Amygdala (tissue), 56 donors: Measurements from ENCODE around the gene RNU1-2.
"Not testable (repeated sequence)": the region's sequence is repeated elsewhere in the genome, so short reads cannot be mapped to it uniquely, and the experiment has no call there.

Experiments
- DNase-seq, 56 donors: peaks; one replicate each; lab custom pipeline; 2025; lab: John Stamatoyannopoulos, UW

The RNU1-2 gene

DNA sequence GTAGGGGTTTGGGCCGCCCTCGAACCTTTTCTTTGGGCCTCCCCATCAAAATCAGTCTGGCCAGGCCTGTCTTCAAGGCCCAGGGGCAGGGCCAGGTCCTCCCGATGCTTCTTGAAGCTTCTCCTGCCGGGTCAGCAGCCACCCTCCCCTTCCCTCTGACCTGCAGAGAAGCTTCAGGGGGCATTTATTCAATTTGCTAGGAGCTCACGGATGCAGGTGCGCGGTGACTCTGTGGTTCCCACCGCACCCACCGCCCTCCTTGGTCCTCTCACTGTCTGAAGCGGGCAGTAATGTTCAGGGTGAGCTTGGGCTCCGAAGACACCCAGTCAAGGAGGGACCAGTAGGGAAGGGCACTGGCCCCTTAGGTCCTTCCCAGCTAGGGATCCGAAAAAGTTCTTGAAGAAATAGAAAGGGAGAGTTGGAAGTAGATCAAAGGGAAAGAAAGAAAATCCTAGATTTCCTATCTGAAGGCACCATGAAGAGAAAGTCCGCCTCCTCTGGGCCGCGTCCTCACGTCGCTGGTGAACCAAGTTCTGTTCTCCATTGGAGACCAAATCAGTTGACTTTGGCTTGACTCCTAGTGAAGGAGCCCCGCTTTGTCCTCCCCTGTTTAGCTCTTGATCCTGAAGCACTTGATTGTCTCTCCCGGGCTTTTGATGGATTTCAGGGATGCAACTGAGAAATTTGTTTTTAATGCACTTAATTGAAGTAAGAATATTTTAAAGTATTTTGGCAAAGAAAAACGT lies 8.7 kb upstream of the RNU1-2 start:
- DNase-seq: no peak

DNA sequence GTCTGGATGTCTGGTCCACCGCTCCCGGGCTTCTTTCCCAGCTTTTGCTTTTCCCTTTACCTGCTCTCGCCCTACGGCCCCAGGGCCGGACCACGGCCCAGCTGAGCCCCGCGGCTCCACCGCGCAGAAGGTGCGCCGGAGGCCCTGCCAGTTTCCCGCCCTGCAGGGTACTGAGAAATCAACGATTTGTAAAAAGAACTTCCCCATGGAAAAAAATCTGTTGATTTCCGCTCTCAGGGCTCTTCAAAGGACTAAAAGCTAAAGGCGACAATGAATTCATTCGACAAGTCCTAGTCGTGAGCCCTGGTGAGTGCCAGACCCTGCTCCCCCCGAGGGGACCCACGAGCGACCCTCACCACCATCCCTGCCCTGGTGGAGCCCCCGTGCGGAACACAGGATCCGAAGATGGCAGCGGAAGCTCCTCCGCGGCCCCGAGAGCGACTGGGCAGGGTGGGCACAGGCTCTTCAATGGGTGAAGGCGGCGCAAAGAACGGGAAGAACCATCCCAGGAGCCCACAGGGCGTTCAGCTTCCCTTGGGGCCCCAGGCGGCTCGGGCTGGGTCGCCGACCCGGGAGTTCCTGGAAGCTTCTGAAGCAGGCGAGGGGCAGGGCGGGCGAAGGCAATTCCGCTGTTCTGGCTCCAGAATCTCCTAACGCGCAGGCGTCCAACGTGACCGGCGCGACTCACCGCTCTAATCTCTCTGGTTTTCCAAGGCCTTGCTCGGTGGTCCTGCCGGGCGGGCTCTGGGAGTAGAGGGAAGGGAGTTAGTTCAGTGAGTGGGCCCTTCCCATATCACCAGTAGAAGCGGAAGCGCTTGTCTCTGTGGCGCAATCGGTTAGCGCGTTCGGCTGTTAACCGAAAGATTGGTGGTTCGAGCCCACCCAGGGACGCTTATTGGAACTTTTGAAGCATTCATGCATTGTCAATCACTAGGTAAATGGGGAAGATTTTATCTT lies 6.6 kb upstream of the RNU1-2 start:
- peak in 52 of 56 donors; percentile 33 to 92 (median 70) for DNase-seq

GRCh38 chr1:16890539-16891021 lies 5.2 kb upstream of the RNU1-2 start:
- DNase-seq: not testable (repeated sequence)

DNA sequence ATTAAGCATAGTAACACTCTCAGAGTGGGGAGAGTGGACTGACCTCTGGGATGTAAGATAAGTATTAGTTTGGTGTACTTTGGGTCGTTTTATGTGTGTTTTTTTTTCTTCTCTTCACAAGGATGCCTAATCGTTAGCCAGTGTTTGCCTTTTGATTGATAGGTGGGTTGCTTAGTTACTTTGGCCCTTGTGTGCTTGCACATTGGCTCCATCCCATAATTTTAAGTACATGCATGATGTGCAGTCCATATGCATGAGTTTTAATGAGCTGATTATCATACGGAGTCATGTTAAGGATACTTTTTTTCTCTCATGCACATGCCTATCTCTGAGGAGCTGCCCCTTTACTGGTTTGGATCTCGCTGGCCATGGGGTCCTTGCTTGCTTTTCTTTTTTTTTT lies 4.7 kb upstream of the RNU1-2 start:
- DNase-seq: not testable (repeated sequence)

GRCh38 chr1:16892978-16893525 lies 2.7 kb upstream of the RNU1-2 start:
- not testable (repeated sequence) for DNase-seq

GRCh38 chr1:16893796-16894195 lies 2.0 kb upstream of the RNU1-2 start:
- not testable (repeated sequence) for DNase-seq

DNA sequence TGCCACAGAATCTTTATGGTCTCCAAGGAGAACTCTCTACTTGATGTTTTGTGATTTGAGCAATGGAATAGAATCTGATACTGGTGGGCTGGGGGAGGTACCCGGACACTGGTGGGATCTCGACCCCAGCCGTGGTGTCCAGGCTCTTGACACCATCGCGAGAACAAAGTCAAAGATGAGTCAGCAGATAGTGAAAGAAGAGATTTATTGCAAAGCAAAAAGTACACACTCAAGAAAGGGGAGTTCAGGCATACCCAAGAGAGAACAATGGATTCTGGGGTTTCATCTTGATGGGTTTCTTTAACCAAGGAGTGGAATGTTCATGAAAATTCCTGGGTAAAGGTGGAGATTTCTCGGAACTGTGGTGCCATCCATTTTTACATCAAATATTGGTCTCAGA lies 1.4 kb upstream of the RNU1-2 start:
- DNase-seq: not testable (repeated sequence)

GRCh38 chr1:16895233-16895597 lies 565 bp upstream of the RNU1-2 start:
- DNase-seq: not testable (repeated sequence)

- peak in 16 of 56 donors; percentile 26 to 63 (median 47) for DNase-seq
These were observed 706 bp downstream of the RNU1-2 start for GRCh38 chr1:16896316-16897055.

DNA sequence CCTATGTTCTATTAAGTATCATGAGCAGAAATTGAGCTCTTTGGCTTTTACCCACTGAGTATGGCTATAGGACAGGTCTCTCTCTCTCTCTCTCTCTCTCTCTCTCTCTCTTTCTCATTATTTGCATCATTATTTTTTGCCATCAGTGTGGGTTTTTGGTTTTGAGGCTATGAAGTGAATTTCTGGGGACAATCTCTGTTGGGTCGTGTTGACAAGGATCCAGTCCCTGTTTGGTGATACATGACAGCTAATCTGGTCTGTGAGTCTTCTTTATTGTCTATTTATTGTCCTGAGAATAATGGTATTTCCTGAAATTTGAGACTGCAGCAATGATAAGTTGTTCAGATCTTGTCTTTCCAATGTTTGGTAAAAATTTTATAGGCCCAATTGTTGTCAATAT lies 1.9 kb downstream of the RNU1-2 start:
- not testable (repeated sequence) for DNase-seq

- DNase-seq: not testable (repeated sequence)
These were observed 2.5 kb downstream of the RNU1-2 start for GRCh38 chr1:16898298-16898697.

GRCh38 chr1:16899020-16899419 lies 3.2 kb downstream of the RNU1-2 start:
- peak in 2 of 56 donors; percentile 43 to 51 for DNase-seq

GRCh38 chr1:16900751-16901150 lies 5.0 kb downstream of the RNU1-2 start:
- no peak for DNase-seq

DNA sequence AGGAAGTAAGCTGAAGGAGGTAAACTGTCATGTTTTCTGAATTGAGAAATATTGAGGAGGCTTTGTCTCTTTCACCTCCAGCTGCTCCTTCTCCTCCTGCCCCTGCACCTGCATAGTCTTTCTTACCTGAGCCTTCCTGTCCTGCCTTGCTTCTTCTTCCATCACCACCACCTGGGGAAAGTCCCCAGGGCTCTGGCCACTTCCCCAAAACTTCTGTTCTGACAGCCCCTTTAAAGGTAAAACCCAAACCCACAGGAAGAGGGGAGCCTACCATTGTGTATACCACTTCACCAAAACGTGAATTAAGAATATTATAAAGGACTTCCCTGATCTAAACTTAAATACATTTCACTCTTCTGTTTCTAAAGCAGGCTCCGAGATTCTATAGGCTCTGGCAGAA lies 5.6 kb downstream of the RNU1-2 start:
- not testable (repeated sequence) for DNase-seq

DNA sequence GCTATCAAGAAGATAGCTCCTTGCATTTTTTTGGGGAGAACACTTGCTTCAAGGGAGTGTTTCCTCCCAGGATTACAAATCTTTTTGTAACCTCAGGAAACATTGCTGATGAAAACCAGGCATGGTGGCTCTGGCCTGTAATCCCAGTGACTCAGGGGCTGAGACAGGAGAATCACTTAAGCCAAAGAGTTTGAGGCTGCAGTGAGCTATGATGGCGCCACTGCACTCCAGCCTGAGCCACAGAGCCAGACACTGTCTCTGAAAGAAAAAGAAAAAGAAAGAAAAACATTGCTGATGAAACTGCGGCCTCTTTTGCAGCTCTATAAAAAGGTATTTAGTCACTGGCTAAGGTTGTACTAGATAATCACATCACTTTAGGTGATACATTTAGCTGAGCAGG lies 7.3 kb downstream of the RNU1-2 start:
- DNase-seq: no peak

GRCh38 chr1:16903458-16903796 lies 7.6 kb downstream of the RNU1-2 start:
- no peak for DNase-seq

DNA sequence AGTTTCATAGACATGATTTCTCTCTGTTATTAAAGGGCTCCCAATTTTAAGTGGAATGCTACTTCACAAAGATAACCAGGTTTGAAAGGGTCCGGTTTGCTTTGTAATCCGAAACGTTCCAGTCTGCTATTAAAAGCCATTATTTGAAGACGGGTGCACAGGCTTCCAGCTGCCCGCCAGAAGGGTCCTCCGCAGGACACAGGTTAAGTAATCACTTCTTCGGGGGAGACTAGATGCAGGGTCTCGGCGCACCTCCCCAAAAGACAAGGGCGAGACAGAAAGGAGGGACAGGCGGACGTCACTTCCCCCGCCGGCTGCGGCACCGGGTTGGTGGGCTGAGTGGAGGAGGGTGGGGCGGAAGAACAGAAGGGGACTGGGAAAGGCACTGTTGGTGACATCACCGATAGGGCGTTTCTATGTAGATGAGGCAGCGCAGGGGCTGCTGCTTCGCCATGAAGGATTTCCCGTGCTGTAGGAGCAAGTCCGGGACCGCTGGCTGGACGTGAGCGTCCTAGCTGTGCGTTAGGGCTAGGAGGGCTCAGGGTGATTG lies 8.9 kb downstream of the RNU1-2 start:
- DNase-seq: peak; percentile 92 to 100 (median 99)

- peak in 8 of 56 donors; percentile 21 to 78 (median 48) for DNase-seq
These were observed 9.5 kb downstream of the RNU1-2 start for GRCh38 chr1:16905110-16905867.
